Daoy (cell line): ENCODE results near the gene HSPA4. TPM values are rescaled to one million over a fixed set of nuclear protein-coding genes. Genes with fewer than 3 reads are reported as not detected.
"Not testable (repeated sequence)": the region's sequence is repeated elsewhere in the genome, so short reads cannot be mapped to it uniquely, and the experiment has no call there.

Experiments used
- DNase-seq: peaks from one replicate; pipeline ENCODE4 v3.0.0-alpha.2; 2015; ENCODE audit warnings: low read depth
- total RNA-seq: library from RNA; depleted of rRNA; stranded (reverse); fragments of >200 nt; shearing (Covaris generic); gene quantifications from 2 replicates; pipeline ENCODE4 v1.2.3, GENCODE V29; 2014

Gene HSPA4
- total RNA-seq, 1 experiment from 2014 or later = 259 TPM

DNA sequence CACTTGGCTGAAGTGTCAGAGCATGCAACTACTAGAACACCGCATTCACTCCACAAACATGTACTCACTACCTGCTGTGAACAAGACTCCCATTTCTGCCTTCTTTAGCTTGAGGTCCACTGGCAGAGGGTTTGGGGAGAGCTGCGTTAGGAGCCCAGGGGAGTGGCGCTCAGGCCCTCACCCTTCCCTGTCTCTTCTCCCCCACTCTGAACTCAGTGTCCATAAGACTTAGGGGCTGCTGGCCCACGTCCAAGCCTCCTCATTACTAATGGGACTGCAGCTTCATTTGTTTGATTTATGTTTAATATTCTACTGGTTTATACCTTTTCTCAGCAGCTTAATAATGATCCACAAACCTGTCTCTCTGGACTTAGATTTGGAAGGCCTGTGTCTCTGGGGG, 70.9 kb downstream of the HSPA4 start:
- no peak for DNase-seq

DNA sequence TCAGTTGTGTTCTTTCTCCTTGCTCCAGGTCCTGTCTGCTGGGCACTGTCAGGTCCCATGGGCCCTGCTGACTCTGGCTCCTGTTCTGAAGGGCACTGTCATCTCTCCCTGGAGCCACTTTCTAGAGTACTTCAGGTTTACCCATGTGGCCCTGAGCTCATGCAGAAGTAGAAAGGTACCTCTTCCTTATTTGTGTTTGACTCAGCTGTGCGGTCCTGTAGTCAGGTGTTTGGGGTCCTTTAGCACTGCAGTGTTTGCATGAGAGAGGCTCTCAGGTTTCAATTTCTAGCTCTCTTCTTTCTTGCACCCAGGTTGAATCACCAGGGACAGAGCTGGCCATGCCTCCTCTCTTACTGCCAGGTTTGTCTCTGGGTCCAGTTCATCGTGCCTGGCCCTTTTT, 71.5 kb downstream of the HSPA4 start:
- DNase-seq = no peak

DNA sequence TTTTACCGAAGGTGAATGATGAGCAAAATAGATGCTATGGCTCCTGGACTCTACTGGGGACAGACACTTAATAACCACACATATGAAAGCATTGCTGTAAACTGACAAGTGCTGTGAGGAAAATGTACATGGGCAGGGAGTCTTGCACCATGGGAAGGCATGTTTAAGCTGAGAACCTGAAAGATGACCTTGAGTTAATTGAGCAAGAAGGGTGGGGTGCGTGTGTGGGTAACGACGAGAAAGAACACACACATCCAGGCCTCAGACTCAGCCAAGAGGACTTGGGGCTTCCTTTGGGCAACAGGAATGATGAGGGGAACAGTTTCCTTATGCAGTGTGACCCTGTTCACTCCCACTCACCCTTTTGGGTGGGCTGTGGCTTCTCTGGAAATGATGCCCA, 73.1 kb downstream of the HSPA4 start:
- DNase-seq = no peak

DNA sequence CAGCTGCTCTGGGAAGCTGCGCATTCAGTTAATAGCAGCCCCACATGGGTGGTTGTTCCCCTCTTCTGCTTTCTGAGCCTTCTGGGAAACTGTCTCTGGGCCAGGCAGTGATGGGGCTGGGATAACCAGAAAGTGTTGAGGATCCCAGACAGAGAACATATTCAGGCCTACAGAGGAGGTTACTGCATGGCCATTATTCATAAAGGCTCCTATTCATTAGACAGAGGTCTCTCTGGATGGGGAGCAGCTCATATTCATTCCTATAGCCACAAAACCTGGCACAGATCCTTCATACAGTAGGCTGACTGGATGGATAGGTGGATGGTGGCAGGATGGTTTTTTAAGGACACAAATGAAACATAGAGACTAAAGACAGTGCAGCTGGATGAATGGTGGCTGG, 76.3 kb downstream of the HSPA4 start:
- DNase-seq = no peak

DNA sequence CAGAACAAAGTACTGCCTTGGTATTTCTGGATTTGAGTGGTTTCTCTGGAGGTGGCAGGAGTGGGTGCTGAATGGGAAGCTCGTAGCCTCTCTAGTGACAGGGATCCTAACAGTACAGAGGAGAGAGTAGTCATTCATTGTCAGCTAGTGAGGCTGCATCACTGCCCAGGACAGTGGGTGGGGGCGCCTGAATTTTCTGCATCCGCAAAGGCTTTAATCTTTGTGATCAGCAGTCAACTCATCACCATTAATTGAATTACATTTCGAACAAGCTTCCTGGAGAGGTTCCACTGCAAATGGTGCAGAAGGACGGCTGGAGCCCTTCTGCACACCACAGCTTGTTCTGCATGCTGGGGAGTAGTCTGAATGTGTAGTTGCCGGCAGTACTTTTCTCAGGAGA, 77.5 kb downstream of the HSPA4 start:
- no peak for DNase-seq

DNA sequence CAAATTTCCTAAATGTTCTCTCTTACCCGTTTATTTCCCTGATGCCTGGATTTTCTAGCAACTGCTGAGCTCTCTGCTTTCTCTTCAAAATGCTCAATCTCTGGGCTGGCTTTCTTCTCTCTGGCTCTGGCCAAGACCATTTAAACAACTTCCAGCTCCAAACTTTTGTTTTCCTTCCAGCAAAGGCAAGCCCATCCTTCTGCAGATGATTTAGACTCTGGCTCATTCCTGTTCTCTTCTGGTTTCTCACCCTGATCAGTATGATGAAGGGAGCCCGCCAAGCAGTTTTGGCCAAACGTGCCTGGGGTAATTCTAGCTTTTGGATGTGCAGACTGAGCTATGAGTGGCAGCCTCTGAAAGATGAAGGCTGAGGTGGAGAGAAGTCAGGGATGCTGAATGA, 78.1 kb downstream of the HSPA4 start:
- no peak for DNase-seq

DNA sequence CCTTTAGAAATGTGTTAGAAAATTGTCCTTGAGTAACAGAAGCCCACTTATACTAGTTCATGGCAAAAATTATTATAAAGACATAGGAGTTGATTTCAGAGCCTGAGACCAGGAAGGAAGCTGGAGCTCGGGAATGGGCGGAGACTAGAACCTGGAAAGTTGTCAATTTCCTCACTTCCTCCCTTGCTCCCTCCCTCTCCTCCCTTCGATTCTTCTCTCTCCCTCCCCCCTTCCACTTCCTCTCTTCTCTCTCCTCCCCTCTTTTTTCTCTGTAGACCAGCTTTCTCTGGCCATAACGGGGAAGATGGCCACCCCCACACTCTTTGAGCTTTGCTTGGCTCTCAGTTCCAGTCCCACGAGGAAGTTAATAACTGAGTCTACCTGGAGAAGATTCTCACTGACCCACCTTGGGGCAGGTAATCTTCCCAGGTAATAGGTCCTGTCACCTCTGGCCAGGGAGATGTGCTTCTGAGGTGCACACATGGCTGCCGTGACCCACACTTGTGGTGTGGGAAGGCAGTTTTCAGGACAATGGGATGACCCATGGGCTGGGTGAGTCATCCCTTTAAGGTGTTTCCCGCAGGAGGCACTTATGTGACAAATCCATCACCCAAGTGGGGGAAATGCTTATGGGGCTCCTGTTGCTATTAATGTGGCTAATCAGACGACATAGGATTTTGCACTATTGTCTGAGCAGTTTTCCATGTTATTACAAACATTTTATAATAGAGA, 78.7 kb downstream of the HSPA4 start:
- DNase-seq = peak; percentile 63

DNA sequence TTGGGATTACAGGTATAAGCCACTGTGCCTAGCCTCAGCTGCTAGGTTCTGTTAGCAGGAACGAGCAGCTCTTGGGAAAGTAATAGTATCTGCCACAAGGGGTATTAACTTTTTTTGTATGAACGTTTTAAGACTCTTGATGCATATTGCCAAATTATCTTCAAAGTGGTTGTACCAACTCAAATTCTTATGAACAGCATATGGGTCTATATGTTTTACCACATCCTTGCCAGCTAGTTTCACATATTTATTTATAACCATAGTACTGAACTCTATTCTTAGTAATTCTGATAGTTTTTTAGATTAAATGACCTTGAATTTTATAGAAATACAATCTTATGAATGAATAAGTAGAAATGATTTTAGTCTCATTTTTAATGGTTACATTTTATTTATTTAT, 80.9 kb downstream of the HSPA4 start:
- no peak for DNase-seq

DNA sequence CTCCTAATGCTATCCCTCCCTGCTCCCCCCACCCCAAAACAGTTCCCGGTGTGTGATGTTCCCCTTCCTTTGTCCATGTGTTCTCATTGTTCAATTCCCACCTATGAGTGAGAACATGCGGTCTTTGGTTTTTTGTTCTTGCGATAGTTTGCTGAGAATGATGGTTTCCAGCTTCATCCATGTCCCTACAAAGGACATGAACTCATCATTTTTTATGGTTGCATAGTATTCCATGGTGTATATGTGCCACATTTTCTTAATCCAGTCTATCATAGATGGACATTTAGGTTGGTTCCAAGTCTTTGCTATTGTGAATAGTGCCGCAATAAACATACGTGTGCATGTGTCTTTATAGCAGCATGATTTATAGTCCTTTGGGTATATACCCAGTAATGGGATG, 81.4 kb downstream of the HSPA4 start:
- not testable (repeated sequence) for DNase-seq

DNA sequence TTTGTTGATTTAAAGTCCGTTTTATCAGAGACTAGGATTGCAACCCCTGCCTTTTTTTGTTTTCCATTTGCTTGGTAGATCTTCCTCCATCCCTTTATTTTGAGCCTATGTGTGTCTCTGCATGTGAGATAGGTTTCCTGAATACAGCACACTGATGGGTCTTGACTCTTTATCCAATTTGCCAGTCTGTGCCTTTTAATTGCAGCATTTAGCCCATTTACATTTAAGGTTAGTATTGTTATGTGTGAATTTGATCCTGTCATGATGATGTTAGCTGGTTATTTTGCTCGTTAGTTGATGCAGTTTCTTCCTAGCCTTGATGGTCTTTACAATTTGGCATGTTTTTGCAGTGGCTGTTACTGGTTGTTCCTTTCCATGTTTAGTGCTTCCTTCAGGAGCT, 85.1 kb downstream of the HSPA4 start:
- not testable (repeated sequence) for DNase-seq

DNA sequence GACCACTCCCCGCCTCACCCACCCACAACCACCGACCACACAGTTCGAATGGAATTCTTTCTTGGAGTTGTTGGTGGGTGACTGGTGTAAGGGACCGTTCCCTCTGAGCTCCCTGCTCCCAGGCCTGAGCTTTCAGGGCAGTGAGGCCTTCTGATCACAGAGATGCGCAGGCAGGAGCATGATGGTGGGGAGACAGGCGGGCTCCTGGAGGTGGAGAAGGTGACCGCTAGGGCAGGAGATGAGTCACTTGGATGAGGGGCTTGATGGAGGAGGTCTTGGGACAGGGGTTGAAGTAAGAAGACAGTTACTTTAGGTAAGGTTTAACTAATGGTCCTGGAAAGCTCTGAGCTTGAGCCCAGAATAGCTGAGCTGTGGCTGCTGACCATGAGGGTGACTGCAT, 88.5 kb downstream of the HSPA4 start:
- DNase-seq = no peak

DNA sequence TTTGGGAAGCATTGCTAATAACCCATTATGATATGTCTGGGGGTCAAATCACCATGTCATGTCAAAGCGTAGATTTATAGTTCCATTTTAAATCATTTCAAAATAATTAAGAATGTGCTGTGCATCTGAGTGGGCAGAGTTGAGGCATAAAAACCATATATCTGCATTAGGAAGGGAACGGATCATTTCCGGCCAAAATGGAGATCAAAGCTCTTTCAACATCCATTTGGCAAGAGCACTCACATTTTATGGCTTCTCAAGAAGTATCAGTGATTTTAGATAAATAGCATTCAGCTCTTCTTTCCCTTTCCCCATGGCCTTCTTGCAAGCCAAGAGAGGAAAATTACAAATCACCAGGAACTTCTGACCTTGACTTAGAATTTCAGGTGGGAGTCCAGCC, 89.9 kb downstream of the HSPA4 start:
- DNase-seq = no peak

DNA sequence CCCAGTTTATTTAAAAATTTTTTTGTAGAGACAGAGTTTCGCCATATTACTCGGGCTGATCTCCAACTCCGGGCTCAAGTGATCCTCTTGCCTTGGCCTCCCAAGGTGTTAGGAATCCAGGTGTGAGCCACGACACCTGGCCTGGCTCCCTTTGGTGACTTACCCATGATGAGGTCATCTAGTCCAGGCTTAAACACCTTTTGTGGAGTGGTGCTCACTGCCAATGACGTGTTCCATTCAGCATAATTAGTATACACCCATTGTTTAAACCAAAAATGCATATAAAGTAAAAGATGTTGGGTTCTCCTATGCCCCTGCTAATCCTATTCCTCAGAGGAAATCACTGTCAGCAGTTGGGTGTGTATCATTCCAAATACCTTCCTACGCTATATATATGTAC, 91.0 kb downstream of the HSPA4 start:
- no peak for DNase-seq

DNA sequence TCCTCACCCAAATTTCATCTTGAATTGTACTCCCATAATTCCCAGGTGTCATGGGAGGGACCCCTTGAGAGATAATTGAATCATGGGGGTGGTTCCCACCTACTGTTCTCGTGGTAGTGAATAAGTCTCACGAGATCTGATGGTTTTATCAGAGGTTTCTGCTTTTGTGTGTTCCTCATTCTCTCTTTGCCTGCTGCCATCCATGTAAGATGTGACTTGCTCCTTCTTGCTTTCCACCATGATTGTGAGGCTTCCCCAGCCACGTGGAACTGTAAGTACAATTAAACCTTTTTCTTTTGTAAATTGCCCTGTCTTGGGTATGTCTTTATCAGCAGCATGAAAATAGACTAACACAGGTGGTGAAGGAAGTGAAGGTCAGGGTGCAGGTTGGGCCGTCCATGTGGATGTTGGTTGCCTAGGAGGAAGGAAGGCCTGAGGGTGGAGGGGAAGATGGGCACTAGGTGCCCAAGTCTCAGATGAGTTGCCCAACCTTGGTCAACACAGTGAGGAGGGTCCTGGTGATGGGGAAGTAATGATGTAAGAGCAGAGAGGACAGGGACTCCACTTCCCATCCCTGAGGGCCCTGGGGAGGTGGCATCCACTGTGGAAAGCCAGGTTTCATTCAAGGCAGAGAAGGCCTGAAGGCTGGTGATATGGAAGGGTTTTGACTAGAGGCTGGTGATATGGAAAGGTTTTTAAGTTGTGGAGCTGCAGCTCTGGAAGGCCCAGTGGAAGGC, 92.6 kb downstream of the HSPA4 start:
- no peak for DNase-seq

DNA sequence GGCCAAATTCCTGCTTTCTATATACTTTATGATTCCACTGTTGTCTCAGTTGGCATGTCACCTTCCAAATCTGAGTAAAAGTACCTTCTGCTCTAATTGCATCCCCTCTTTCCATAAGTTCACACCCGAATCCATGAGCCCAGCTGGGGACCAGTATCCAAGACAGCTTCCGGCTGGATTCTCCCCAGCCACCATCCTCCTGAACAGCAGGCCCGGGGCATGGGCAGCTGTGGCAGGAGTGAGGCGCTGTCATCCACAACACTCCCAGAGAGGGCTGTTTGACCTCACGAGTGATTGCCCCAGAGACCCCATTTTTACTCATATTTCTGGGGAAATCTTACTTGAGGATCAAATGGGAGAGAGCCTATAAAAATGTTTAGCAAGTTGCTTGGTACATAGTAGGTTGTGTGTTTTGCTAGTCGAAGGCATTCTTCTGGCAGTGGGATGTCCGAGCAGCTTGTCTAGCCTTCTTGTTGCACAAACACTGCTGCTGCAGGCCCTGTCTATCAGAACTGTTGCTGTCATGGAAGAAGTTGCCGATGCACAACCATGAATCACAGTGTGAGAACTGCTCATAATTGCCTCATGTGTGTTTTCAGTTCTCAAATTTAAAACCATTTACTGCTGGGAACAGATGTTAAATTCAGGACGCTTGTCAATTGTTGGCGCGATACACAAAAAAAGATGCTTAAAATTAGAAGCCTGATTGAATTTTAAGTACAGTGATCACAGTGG, 93.8 kb downstream of the HSPA4 start:
- DNase-seq = no peak

DNA sequence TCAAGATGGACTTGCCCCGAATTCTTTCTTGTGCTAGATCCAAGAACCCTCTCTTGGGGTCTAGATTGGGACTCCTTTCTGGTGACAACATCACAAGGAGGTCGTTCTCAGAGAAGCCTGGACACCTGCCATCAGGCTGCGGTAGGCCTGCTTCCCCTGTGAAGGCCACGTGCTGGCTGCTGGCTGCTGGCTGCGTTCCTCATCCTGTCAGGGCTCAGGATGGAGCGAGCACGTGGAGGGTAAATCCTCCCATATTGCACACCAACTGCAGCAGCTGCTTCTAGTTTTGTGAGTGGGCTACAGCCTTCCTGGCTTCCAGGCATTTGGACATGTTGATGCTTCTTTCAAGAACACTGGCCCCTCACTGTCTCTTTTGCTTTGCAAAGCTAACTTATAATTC, 95.6 kb downstream of the HSPA4 start:
- peak; percentile 36 for DNase-seq

DNA sequence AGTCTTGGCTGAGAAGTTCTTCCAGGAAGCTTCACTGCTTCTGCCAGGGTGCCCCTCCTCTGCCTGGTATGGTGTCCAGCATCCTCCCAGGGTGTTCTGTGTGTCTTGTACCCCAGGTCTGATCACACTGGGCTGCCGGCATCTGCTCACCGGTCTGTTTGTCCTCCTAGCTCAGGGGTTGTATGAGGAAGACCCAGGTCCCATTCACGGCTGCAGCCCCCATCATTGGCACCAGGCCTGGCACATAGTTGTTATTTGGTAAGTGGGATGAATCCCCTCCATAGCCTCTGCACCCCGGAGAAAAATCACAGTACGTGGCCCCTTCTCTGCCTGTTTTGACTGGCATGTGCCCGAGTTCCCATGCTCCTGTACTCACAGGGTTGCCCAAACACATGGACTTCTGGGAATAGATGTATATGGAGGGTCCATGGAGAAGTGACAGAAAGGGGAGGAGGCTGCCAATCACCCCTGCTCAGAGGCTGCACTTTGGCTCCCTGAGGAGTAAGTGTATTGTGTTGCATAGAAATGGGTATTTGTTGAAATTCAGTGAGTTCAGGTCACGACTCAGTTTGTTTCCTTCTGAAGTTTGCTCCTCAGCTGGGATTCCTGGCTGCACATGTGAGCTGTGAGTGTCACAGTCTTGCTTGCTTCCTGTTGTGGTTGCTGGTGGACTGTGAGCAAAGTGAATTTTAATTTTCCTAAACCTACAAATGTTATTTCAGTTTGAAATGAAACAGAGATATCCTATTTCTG, 96.2 kb downstream of the HSPA4 start:
- DNase-seq = peak; percentile 12

DNA sequence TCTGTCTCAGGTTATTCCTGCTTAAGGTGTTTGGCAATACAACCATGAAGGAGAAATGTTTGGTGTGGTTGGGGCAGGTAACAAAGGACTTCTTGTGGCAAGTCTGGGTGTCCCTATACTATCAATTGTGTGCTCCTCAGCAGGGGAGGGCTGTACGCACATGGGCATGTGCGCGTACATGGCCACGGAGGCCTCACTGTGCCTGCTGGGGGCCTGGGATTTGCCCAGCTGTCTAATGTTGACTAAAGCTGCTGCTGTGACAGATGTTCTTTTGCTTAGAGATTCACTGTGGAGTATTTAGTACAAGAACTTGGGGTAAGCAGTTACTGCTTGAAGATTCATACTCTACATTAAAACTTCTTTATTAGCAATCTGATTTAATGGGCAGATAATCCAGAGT, 97.5 kb downstream of the HSPA4 start:
- no peak for DNase-seq

DNA sequence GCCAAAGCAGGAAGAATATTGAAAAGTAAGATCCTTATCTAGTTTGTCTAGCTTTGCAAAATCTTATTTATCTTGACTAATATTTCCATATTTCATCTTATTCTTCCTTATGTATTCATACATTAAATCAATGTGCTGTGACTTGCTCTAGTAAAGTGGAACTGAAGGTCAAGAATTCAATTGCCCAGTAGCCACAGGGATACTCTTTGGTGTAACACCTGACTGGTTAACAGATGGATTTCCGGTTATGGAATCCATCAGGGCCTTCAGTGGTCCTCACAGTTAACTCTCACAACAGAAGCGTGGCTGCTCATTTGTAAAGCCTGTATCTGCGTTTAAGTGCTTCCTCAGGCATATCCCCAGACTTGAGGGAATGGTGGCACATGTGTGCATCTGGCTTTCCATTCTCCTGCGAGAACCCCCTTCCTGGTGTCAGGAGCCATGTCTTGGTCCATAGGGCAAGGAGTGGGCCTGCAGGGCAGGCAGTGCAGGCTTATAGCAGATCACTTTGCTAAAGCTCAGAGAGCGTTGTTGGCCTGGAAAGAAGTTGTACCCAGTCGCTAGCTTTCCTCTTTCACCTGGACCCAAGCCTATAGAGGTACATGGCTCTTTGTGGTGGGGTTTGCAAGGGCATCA, 99.2 kb downstream of the HSPA4 start:
- no peak for DNase-seq

DNA sequence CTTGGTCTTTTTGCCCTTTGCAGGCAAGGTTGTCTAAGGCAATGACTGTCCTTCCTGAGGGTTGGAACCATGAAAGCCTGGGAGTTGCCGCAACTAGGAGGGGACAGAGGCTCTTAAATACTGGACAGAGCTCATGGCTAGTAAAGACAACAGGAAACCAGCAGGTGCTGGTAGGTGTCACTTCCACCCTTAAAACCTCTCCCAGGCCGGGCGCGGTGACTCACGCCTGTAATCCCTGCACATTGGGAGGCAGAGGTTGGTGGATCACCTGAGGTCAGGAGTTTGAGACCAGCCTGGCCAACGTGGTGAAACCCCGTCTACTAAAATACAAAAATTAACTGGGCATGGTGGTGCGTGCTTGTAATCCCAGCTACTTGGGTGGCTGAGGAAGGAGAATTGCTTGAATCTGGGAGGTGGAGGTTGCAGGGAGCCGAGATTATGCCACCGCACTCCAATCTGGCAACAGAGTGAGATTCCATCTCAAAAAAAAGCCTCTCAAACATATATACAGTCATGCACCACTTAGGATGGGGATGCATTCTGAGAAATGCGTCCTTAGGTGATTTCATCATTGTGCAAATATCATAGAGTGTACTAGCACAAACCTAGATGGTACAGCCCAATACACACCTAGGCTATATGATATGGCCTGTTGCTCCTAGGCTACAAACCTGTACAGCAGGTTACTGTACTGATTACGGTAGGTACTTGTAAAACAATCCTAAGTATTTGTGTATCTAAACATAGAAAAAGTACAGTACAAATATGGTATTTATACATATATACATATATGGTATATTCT, 102.7 kb downstream of the HSPA4 start:
- DNase-seq = no peak
